ENCODE data around the gene NELFE.
A peak's percentile ranks its signal among the peaks of the same experiment; 100 is the strongest.

Gene NELFE

GRCh38 chr6:31948753-31949413 is 9.9 kb downstream of the NELFE start:
- H3K4me3 ChIP-seq (ENCODE audit: low read depth, low read length): no peak overlapping the region
- TF ChIP-seq, protein P1, sequence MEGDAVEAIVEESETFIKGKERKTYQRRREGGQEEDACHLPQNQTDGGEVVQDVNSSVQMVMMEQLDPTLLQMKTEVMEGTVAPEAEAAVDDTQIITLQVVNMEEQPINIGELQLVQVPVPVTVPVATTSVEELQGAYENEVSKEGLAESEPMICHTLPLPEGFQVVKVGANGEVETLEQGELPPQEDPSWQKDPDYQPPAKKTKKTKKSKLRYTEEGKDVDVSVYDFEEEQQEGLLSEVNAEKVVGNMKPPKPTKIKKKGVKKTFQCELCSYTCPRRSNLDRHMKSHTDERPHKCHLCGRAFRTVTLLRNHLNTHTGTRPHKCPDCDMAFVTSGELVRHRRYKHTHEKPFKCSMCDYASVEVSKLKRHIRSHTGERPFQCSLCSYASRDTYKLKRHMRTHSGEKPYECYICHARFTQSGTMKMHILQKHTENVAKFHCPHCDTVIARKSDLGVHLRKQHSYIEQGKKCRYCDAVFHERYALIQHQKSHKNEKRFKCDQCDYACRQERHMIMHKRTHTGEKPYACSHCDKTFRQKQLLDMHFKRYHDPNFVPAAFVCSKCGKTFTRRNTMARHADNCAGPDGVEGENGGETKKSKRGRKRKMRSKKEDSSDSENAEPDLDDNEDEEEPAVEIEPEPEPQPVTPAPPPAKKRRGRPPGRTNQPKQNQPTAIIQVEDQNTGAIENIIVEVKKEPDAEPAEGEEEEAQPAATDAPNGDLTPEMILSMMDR (IDR thresholded peaks at IDR 0.05; ENCODE audit: low read depth, low read length, missing control alignments): no peak
- in situ Hi-C loops (cut with HindIII; ENCODE audit: low sequenced_read_pairs): no loop called here
- no peak for DNase-seq (ENCODE audit: low read depth)

GRCh38 chr6:31948306-31948705 is 10.5 kb downstream of the NELFE start:
- TF ChIP-seq, protein P1 (IDR thresholded peaks at IDR 0.05; ENCODE audit: low read depth, low read length, missing control alignments): no peak
- H3K4me3 ChIP-seq (ENCODE audit: low read depth, low read length): no peak overlapping the region
- in situ Hi-C loops (cut with HindIII; ENCODE audit: low sequenced_read_pairs): no loop called here
- DNase-seq (ENCODE audit: low read depth): no peak

- DNase-seq (ENCODE audit: low read depth): no peak
- no peak overlapping the region for H3K4me3 ChIP-seq (ENCODE audit: low read depth, low read length)
- in situ Hi-C loops (cut with HindIII; ENCODE audit: low sequenced_read_pairs): no loop called here
- TF ChIP-seq, protein P1 (IDR thresholded peaks at IDR 0.05; ENCODE audit: low read depth, low read length, missing control alignments): no peak
Observed at GRCh38 chr6:31947864-31948263, 10.9 kb downstream of the NELFE start.

GRCh38 chr6:31947070-31947675 is 11.6 kb downstream of the NELFE start:
- TF ChIP-seq, protein P1 (IDR thresholded peaks at IDR 0.05; ENCODE audit: low read depth, low read length, missing control alignments): no peak
- DNase-seq (ENCODE audit: low read depth): no peak
- in situ Hi-C loops (cut with HindIII; ENCODE audit: low sequenced_read_pairs): no loop called here
- H3K4me3 ChIP-seq (ENCODE audit: low read depth, low read length): no peak overlapping the region

DNA sequence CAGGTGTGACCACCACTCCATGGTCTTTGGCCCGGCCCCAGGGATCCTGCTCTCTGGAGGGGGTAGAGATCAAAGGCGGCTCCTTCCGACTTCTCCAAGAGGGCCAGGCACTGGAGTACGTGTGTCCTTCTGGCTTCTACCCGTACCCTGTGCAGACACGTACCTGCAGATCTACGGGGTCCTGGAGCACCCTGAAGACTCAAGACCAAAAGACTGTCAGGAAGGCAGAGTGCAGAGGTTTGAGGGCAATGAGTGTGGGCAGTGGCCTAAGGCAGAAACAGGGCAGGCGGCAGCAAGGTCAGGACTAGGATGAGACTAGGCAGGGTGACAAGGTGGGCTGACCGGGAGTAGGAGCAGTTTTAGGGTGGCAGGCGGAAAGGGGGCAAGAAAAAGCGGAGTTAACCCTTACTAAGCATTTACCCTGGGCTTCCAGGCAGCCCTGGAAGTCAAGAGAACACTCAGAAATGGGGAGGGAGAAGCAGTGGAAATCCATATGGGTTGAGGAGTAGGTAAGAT is 12.3 kb downstream of the NELFE start:
- peak overlapping the region; percentile 15 for H3K4me3 ChIP-seq (ENCODE audit: low read depth, low read length)
- TF ChIP-seq, protein P1 (IDR thresholded peaks at IDR 0.05; ENCODE audit: low read depth, low read length, missing control alignments): no peak
- no peak for DNase-seq (ENCODE audit: low read depth)
- in situ Hi-C loops (cut with HindIII; ENCODE audit: low sequenced_read_pairs): no loop called here

DNA sequence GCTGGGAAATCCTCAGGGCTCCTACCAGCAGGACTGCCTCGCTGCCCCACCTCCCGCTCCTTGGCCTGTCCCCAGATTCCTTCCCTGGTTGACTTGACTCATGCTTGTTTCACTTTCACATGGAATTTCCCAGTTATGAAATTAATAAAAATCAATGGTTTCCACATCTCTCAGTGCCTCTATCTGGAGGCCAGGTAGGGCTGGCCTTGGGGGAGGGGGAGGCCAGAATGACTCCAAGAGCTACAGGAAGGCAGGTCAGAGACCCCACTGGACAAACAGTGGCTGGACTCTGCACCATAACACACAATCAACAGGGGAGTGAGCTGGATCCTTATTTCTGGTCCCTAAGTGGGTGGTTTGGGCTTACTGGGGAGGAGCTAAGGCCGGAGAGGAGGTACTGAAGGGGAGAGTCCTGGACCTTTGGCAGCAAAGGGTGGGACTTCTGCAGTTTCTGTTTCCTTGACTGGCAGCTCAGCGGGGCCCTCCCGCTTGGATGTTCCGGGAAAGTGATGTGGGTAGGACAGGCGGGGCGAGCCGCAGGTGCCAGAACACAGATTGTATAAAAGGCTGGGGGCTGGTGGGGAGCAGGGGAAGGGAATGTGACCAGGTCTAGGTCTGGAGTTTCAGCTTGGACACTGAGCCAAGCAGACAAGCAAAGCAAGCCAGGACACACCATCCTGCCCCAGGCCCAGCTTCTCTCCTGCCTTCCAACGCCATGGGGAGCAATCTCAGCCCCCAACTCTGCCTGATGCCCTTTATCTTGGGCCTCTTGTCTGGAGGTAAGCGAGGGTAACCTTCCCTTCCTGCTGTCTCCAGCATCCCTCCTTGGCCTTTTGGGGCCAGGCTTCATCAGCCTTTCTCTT is 13.0 kb downstream of the NELFE start, which contains the start of gene CFB:
TSS of gene CFB (plus strand) at position 589 of the 863 bp plus-strand sequence. CDS start at position 716, 127 bp downstream.
- TF ChIP-seq, protein P1 (IDR thresholded peaks at IDR 0.05; ENCODE audit: low read depth, low read length, missing control alignments): no peak
- H3K4me3 ChIP-seq (ENCODE audit: low read depth, low read length): peak within 1 kb of the TSS; percentile 15
- in situ Hi-C loops (cut with HindIII; ENCODE audit: low sequenced_read_pairs): no loop called here
- peak; percentile 56 for DNase-seq (ENCODE audit: low read depth)

Measured in astrocyte of the cerebellum (primary cell).